H9 (cell line): ENCODE data around the gene RHBDL2. TPM values are rescaled to one million over a fixed set of nuclear protein-coding genes. Genes with fewer than 3 reads are reported as not detected.

Source experiments
- DNase-seq: peaks from one replicate; pipeline ENCODE4 v3.0.0-alpha.2; 2017
- H2AFZ ChIP-seq: one replicate; pipeline ENCODE4 v1.6.1; 2013; ENCODE audit warnings: mild to moderate bottlenecking, low read length, control low read depth, moderate library complexity
- H2AK5ac ChIP-seq: 2 replicates; pipeline ENCODE4 v1.6.1; 2013; ENCODE audit warnings: low read length, control low read depth, mixed read lengths; ENCODE audit not compliant: insufficient read length
- H2BK120ac ChIP-seq: one replicate; pipeline ENCODE4 v1.6.1; 2013; ENCODE audit warnings: low read depth, mild to moderate bottlenecking, low read length, control low read depth, inconsistent platforms; ENCODE audit not compliant: poor library complexity, severe bottlenecking
- H2BK12ac ChIP-seq: 2 replicates; pipeline ENCODE4 v1.6.1; 2013; ENCODE audit warnings: low read length, control low read depth, mixed read lengths, low read depth; ENCODE audit not compliant: insufficient read length
- H2BK15ac ChIP-seq: 2 replicates; pipeline ENCODE4 v1.6.1; 2013; ENCODE audit warnings: low read depth, low read length, control low read depth
- H2BK20ac ChIP-seq: one replicate; pipeline ENCODE4 v1.6.1; 2013; ENCODE audit warnings: low read depth, mild to moderate bottlenecking, low read length, control low read depth, inconsistent platforms; ENCODE audit not compliant: poor library complexity, severe bottlenecking
- H2BK5ac ChIP-seq: 2 replicates; pipeline ENCODE4 v1.6.1; 2013; ENCODE audit warnings: low read length, control low read depth, mixed read lengths; ENCODE audit not compliant: insufficient read length
- H3K14ac ChIP-seq: 2 replicates; pipeline ENCODE4 v1.6.1; 2013; ENCODE audit warnings: low read length, control low read depth; ENCODE audit not compliant: insufficient read depth
- H3K18ac ChIP-seq: 2 replicates; pipeline ENCODE4 v1.6.1; 2013; ENCODE audit warnings: low read depth, mild to moderate bottlenecking, mixed read lengths, low read length, control low read depth; ENCODE audit not compliant: insufficient read length
- H3K23ac ChIP-seq: 2 replicates; pipeline ENCODE4 v1.6.1; 2013; ENCODE audit warnings: low read length, control low read depth, mixed read lengths, low read depth; ENCODE audit not compliant: insufficient read length
- H3K23me2 ChIP-seq: 2 replicates; pipeline ENCODE4 v1.6.1; 2013; ENCODE audit warnings: low read depth, mild to moderate bottlenecking, mixed read lengths, low read length, control low read depth; ENCODE audit not compliant: insufficient read length, poor library complexity, severe bottlenecking
- H3K27ac ChIP-seq: 2 replicates; pipeline ENCODE4 v1.5.1; 2013; ENCODE audit warnings: low read length, control low read depth, mixed read lengths, low read depth; ENCODE audit not compliant: insufficient read length
- H3K27me3 ChIP-seq: 2 replicates; pipeline ENCODE4 v1.6.1; 2013; ENCODE audit warnings: low read length, control low read depth, inconsistent platforms; ENCODE audit not compliant: insufficient read depth
- H3K4ac ChIP-seq: 2 replicates; pipeline ENCODE4 v1.6.1; 2013; ENCODE audit warnings: low read depth, mild to moderate bottlenecking, control low read depth, inconsistent platforms, low read length, moderate library complexity
- H3K4me1 ChIP-seq: 2 replicates; pipeline ENCODE4 v1.6.1; 2013; ENCODE audit warnings: low read length, control low read depth, inconsistent platforms; ENCODE audit not compliant: insufficient read depth
- H3K4me2 ChIP-seq: 2 replicates; pipeline ENCODE4 v1.6.1; 2013; ENCODE audit warnings: low read length, control low read depth, mixed read lengths; ENCODE audit not compliant: insufficient read length, insufficient read depth
- H3K56ac ChIP-seq: 2 replicates; pipeline ENCODE4 v1.6.1; 2013; ENCODE audit warnings: low read depth, mild to moderate bottlenecking, mixed read lengths, low read length, control low read depth; ENCODE audit not compliant: insufficient read length
- H3K79me1 ChIP-seq: 2 replicates; pipeline ENCODE4 v1.6.1; 2013; ENCODE audit warnings: low read depth, mild to moderate bottlenecking, moderate library complexity, low read length, control low read depth, inconsistent platforms; ENCODE audit not compliant: insufficient read depth, poor library complexity, severe bottlenecking
- H3K79me2 ChIP-seq: 2 replicates; pipeline ENCODE4 v1.6.1; 2013; ENCODE audit warnings: low read length, control low read depth, inconsistent platforms; ENCODE audit not compliant: insufficient read depth
- H3K9ac ChIP-seq: 2 replicates; pipeline ENCODE4 v1.6.1; 2013; ENCODE audit warnings: low read length, control low read depth, mixed read lengths; ENCODE audit not compliant: insufficient read length; ENCODE audit errors: extremely low read depth
- H3K9me3 ChIP-seq: one replicate; pipeline ENCODE4 v1.6.1; 2013; ENCODE audit warnings: low read depth, low read length, inconsistent platforms; ENCODE audit not compliant: control insufficient read depth
- H3T11ph ChIP-seq: one replicate; pipeline ENCODE4 v1.6.1; 2013; ENCODE audit warnings: mild to moderate bottlenecking, low read length, control low read depth, inconsistent platforms
- H4K20me1 ChIP-seq: one replicate; pipeline ENCODE4 v1.6.1; 2013; ENCODE audit not compliant: control insufficient read depth, insufficient read length, insufficient read depth
- H4K5ac ChIP-seq: 2 replicates; pipeline ENCODE4 v1.6.1; 2013; ENCODE audit warnings: low read depth, mild to moderate bottlenecking, mixed read lengths, low read length, control low read depth; ENCODE audit not compliant: insufficient read length
- H4K8ac ChIP-seq: replicated peaks from 2 replicates; pipeline ENCODE4 v1.6.1; 2013; ENCODE audit warnings: low read length, control low read depth, mixed read lengths, low read depth; ENCODE audit not compliant: insufficient read length
- H4K91ac ChIP-seq: 2 replicates; pipeline ENCODE4 v1.6.1; 2013; ENCODE audit warnings: low read depth, mild to moderate bottlenecking, moderate library complexity, mixed read lengths, low read length, control low read depth; ENCODE audit not compliant: insufficient read length
- H3K27ac Mint-ChIP-seq, 3 experiments: 2 replicates in 2 of 3; 3 replicates in 1 of 3; pipeline ENCODE4 v1.8.0; 2020 to 2021; ENCODE audit warnings: mixed read lengths in 3 of 3, mild to moderate bottlenecking in 1 of 3, moderate library complexity in 1 of 3
- H3K27me3 Mint-ChIP-seq: 2 replicates; pipeline ENCODE4 v1.8.0; 2021; ENCODE audit warnings: low read depth, mild to moderate bottlenecking, moderate library complexity, mixed read lengths
- H3K36me3 Mint-ChIP-seq, 3 experiments: 2 replicates in 2 of 3; 3 replicates in 1 of 3; pipeline ENCODE4 v1.8.0; 2020 to 2021; ENCODE audit warnings: low read depth in 3 of 3, mixed read lengths in 3 of 3; ENCODE audit not compliant: insufficient read depth in 1 of 3
- H3K4me1 Mint-ChIP-seq, 2 experiments: 2 replicates each; pipeline ENCODE4 v1.8.0; 2020; ENCODE audit warnings: mixed read lengths in 2 of 2
- H3K4me3 Mint-ChIP-seq, 2 experiments: 2 replicates in 1 of 2; 3 replicates in 1 of 2; pipeline ENCODE4 v1.8.0; 2020 to 2021; ENCODE audit warnings: mild to moderate bottlenecking in 2 of 2, mixed read lengths in 2 of 2, moderate library complexity in 1 of 2
- H3K9me3 Mint-ChIP-seq, 2 experiments: 2 replicates in 1 of 2; 3 replicates in 1 of 2; pipeline ENCODE4 v1.8.0; 2020; ENCODE audit warnings: mild to moderate bottlenecking in 2 of 2, mixed read lengths in 2 of 2, moderate library complexity in 1 of 2
- WGBS: extraction: QIAGEN DNeasy Blood & Tissue Kit; methylation state at CpG from one replicate; pipeline ENCODE4 v1.1.7; 2013; ENCODE audit warnings: missing lambda C conversion rate, low lambda C conversion rate, mixed read lengths; ENCODE audit not compliant: insufficient read length; ENCODE audit errors: extremely low coverage; 5-methylcytosine and 5-hydroxymethylcytosine counted together
- total RNA-seq: library from RNA; stranded (reverse); gene quantifications from 2 replicates; pipeline ENCODE4 v1.2.1, GENCODE V29; 2021
- TF ChIP-seq, protein P1 (sequence below): fragments of 200-600 bp; sonication (generic); conservative IDR thresholded peaks from 3 replicates; pipeline ENCODE4 v1.8.0; 2021; ENCODE audit warnings: antibody characterized with exemption, mild to moderate bottlenecking

The RHBDL2 gene
- total RNA-seq, 1 experiment from 2014 or later, result not detected

DNA sequence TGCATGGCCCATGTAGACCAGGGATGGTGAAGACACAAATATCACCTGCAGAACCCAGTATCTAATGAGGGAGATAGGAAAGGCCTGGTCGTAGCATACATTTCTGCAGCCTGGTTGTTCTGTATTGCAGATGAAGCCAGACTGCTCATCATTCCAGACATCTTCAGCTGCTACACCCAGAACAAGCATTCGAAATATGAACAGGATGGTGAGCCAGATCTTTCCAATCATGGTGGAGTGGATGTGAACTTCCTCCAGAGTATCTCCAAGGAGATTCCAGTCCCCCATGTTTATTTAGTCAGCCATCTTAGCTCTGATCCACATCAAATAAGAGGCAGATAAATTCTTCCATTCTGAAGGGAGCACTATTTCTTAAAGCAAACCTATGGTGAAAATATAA, 65.8 kb downstream of the RHBDL2 start:
- H3K79me2 ChIP-seq, result no peaks in the 10 kb centered on the region
- H3K23ac ChIP-seq, result no peak overlapping the region
- no peak overlapping the region for H3K27ac ChIP-seq
- H3K56ac ChIP-seq, result no peak overlapping the region
- no peaks in the 10 kb centered on the region for H3K4me1 ChIP-seq
- no peak overlapping the region for H3K4me2 ChIP-seq
- H2BK20ac ChIP-seq, result no peak overlapping the region
- no peak overlapping the region for H4K91ac ChIP-seq
- no peak overlapping the region for H2BK120ac ChIP-seq
- no peaks in the 10 kb centered on the region for H3K9me3 ChIP-seq
- Mint-ChIP-seq H3K4me1 (peaks cover 13 to 18% of the 10 kb centered on the region in 2 experiments), H3K27me3 (no peaks in the 10 kb centered on the region), H3K36me3 (no peaks in the 10 kb centered on the region; a peak in 1 of 7 replicates), H3K27ac (no peak overlapping the region), H3K4me3 (no peak overlapping the region), H3K9me3 (no peaks in the 10 kb centered on the region)
- no peak overlapping the region for H4K5ac ChIP-seq
- WGBS, result no CpG with 5 or more reads among the region's 2 CpGs
- H3K27me3 ChIP-seq, result no peaks in the 10 kb centered on the region
- H2BK15ac ChIP-seq, result no peak overlapping the region
- DNase-seq, result no peak
- H2BK5ac ChIP-seq, result no peak overlapping the region
- no peaks in the 10 kb centered on the region for H4K20me1 ChIP-seq
- H4K8ac ChIP-seq, result no peak overlapping the region
- H3T11ph ChIP-seq, result no peak overlapping the region
- no peak overlapping the region for H2AFZ ChIP-seq
- TF ChIP-seq, protein P1, sequence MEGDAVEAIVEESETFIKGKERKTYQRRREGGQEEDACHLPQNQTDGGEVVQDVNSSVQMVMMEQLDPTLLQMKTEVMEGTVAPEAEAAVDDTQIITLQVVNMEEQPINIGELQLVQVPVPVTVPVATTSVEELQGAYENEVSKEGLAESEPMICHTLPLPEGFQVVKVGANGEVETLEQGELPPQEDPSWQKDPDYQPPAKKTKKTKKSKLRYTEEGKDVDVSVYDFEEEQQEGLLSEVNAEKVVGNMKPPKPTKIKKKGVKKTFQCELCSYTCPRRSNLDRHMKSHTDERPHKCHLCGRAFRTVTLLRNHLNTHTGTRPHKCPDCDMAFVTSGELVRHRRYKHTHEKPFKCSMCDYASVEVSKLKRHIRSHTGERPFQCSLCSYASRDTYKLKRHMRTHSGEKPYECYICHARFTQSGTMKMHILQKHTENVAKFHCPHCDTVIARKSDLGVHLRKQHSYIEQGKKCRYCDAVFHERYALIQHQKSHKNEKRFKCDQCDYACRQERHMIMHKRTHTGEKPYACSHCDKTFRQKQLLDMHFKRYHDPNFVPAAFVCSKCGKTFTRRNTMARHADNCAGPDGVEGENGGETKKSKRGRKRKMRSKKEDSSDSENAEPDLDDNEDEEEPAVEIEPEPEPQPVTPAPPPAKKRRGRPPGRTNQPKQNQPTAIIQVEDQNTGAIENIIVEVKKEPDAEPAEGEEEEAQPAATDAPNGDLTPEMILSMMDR, result no peak
- H3K4ac ChIP-seq, result no peak overlapping the region
- H2AK5ac ChIP-seq, result no peak overlapping the region
- no peaks in the 10 kb centered on the region for H3K79me1 ChIP-seq
- no peak overlapping the region for H3K14ac ChIP-seq
- H2BK12ac ChIP-seq, result no peak overlapping the region
- peaks cover 11% of the 10 kb centered on the region for H3K23me2 ChIP-seq
- H3K18ac ChIP-seq, result no peak overlapping the region
- H3K9ac ChIP-seq, result no peak overlapping the region
